GM20000 (cell line): Measurements from ENCODE around the gene PMVK.

Experiments
- DNase-seq: peaks from one replicate; pipeline ENCODE4 v3.0.0; 2012; ENCODE audit warnings: low spot score
- TF ChIP-seq, protein P1 (sequence below): IDR thresholded peaks from 2 replicates; pipeline ENCODE4 v1.5.1; 2012; ENCODE audit warnings: mild to moderate bottlenecking, control low read depth; ENCODE audit errors: extremely low read depth, missing control alignments

Gene PMVK

DNA sequence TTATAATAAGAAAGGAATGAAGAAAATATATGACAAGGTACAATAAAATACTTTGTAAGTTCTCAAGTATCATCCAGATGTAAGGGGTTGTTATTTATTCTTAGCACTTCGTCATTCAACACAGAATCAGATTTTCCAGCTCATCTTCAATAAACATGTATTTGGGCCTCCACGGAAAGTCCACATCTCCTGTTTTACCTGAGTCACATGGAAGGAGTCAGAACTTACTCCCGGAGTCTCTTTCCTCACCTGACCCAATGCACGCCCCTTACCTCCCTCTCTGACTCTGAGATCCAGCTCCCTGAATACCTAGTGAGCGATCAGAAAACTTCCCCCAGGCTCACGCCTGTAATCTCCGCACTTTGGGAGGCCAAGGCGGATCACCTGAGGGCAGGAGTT, 1.5 kb upstream of the PMVK start:
- DNase-seq, result no peak
- TF ChIP-seq, protein P1, sequence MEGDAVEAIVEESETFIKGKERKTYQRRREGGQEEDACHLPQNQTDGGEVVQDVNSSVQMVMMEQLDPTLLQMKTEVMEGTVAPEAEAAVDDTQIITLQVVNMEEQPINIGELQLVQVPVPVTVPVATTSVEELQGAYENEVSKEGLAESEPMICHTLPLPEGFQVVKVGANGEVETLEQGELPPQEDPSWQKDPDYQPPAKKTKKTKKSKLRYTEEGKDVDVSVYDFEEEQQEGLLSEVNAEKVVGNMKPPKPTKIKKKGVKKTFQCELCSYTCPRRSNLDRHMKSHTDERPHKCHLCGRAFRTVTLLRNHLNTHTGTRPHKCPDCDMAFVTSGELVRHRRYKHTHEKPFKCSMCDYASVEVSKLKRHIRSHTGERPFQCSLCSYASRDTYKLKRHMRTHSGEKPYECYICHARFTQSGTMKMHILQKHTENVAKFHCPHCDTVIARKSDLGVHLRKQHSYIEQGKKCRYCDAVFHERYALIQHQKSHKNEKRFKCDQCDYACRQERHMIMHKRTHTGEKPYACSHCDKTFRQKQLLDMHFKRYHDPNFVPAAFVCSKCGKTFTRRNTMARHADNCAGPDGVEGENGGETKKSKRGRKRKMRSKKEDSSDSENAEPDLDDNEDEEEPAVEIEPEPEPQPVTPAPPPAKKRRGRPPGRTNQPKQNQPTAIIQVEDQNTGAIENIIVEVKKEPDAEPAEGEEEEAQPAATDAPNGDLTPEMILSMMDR, result no peak

DNA sequence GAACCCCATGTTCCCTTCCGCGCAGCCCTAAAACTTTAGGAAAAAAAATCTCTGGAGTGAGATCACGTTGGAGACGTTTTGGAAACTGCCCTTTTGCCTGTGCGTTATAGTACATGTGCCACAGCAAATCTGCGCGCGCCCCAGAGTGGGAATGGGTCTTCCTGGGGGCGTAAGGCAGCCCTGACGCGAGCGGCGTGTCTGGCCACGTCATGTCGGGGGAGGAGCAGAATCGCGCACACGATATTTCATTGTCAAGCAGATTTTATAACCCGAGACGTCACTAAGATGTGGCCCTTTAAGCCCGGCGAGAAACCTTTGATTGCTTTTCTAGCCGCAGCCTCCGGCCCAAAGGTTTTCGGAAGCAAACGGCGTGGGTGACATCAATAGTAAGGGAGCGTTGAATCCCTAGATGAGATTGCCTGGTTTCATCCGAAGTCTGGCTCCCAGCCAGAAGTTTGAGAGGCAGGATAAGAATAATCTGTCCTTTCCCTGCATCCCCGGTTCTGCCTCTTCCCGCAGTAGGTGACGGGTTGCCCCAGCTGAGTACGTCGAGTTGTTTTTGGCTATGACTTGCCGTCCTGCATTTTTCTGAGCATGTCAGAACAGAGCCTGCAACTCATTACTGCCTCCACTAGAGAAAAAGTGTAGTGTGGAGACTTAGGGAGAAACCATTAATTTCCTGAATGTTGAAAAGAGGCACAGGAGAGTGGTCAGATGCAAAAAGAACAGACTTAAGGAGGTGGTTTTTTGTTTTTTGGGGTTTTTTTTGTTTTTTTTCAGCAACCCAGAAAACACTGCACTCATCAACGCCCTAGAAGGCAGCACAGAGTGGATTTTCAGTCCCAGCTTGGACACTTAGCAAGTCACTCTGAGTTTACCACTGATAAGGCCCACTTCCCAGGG, 817 bp upstream of the PMVK start:
- DNase-seq, result peak; percentile 86
- TF ChIP-seq, protein P1, result no peak

DNA sequence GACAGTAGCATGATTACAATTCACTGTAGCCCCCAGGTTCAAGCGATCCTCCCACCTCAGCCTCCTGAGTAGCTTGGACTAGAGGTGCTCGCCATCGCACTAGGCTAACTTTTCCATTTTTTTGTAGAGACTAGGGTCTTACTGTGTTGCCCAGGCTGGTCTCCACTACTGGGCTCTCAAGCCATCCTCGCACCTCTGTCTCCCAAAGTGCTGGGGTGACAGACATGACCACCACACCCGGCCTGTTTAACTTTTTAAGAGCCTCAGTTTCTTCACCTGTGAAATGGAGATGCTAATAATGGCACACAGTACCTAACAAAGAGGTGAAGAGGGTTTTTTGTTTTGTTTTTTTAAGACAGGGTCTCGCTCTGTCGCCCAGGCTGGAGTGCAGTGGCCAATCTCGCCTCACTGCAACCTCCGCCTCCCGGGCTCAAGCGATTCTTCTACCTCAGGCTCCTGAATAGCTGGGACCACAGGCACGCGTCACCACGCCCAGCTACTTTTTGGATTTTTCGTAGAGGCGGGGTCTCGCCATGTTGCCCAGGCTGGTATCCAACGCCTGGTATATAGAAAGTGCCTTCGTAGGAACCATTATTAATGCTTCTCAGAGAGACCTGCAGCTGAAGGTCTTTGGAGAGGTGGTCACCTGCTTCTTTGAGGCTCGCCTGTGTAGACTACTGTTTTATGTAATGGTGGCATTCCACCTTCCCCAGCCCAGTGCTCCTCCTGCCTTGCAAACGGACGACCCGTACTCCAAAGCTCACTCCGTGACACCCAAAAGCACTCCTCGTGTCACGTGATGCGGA, 567 bp downstream of the PMVK start:
- TF ChIP-seq, protein P1, result no peak
- peak; percentile 31 for DNase-seq

DNA sequence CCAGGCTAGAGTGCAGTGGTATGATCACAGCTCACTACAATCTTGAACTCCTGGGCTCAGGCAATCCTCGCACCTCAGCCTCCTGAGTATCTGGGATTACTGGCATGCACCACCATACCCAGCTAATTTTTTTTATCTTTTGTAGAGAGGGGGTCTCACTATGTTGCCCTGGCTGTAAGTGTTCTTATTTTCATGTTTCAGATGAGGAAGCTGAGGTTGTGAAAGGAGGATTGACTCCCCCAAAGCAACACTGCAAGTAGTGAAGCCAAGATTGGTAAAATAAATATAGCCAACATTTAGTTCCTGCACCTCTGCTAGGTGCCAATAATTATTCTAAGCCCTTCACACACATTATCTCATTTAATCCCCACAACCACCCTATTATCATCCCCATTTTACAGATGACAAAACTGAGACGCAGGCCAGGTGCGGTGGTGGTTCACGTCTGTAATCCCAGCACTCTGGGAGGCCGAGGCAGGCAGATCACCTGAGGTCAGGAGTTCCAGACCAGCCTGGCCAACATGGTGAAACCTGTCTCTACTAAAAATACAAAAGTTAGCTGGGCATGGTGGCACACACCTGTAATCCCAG, 2.1 kb downstream of the PMVK start:
- TF ChIP-seq, protein P1, result no peak
- no peak for DNase-seq

DNA sequence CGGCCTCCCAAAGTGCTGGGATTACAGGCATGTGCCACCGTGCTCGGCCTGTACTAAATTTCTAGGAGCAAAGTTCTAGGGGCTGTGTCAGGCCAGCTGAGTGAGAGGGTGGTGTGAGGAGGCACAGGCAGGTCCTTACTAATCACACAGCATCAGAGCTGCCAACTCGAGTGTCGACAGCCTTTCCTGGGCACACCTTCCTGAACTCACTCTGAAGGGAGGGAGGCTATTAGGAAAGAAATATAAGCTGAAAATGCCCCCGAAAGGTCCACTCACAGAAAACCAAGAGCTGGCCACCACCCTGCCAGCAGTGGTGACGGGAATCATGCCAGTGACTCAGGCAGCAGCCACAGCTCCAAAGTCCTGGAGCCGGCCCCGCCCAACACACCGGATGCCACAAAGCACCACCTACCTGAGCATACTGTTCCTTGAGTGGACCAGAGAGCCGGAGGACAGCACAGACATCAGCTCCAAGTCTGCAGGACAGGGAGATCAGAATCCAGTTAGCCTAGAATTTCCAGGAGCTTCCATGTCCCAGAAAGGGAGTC, 4.5 kb downstream of the PMVK start:
- no peak for DNase-seq
- TF ChIP-seq, protein P1, result no peak

DNA sequence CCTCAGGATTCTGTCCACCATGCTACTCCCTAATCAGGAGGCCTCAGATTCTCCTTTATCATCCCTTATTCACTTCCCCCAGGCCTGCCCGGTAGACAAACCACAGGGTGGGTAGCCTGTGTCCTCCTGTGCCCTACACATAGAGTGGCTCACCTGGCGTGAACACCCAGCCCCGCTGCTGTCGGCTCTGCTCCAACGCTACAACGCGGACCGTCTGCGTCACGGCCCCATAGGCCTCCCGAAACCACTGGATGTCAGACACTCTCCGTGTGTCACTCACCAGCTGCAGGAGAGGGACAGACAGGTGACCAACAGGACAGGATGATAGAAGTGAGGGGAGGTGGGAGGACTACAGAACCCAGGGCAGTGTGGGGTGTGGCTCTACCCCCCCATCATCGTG, 10.3 kb downstream of the PMVK start:
- DNase-seq, result no peak
- TF ChIP-seq, protein P1, result no peak
